Endothelial cell of umbilical vein (primary cell): Measurements from ENCODE around the gene RNF32. TPM values are rescaled to one million over a fixed set of nuclear protein-coding genes. Genes with fewer than 3 reads are reported as not detected.

ENCODE experiments used
- BruUV-seq: library from RNA; stranded (reverse); fragments of 400-500 nt; replicated peaks from 2 replicates; lab custom pipeline; 2021; lab: Mats Ljungman, UMichigan
- CTCF ChIA-PET: fragments of 300-600, 350-600 bp; sonication (Branson Sonifier 250); formaldehyde crosslinking; loops from one replicate; lab custom pipeline; 2021; ENCODE audit warnings: antibody characterized with exemption, inconsistent platforms; lab: Charles Lee
- POLR2A ChIA-PET: fragments of 300-600, 350-600 bp; sonication (Branson Sonifier 250); formaldehyde crosslinking; loops from one replicate; lab custom pipeline; 2021; ENCODE audit warnings: antibody characterized with exemption, inconsistent platforms; lab: Charles Lee
- DNase-seq: peaks from one replicate; pipeline ENCODE4 v3.0.0-alpha.2; 2011; ENCODE audit warnings: low read depth, low spot score
- FAIRE-seq: peaks from 2 replicates; lab custom pipeline; 2011; peaks lifted over from hg19 to GRCh38; lab: Jason Lieb, UNC
- H2AFZ ChIP-seq: 2 replicates; pipeline ENCODE4 v1.6.0; 2012; ENCODE audit warnings: low read depth, low read length, control low read depth, inconsistent platforms
- H3K27ac ChIP-seq: 2 replicates; pipeline ENCODE4 v1.5.1; 2011; ENCODE audit warnings: low read depth, mild to moderate bottlenecking, control low read depth, low read length, moderate library complexity; ENCODE audit not compliant: insufficient read depth
- H3K27me3 ChIP-seq, 2 experiments: 2 replicates each; pipeline versions ENCODE4 v1.6.0 to v1.6.1; 2011; ENCODE audit warnings: low read length in 2 of 2, mixed read lengths in 1 of 2; ENCODE audit not compliant: control insufficient read depth in 2 of 2, insufficient read depth in 2 of 2
- H3K36me3 ChIP-seq, 2 experiments: 2 replicates in 1 of 2; 3 replicates in 1 of 2; pipeline ENCODE4 v1.5.1; 2011; ENCODE audit warnings: low read length in 2 of 2, mild to moderate bottlenecking in 1 of 2, moderate library complexity in 1 of 2; ENCODE audit not compliant: control insufficient read depth in 2 of 2, insufficient read depth in 2 of 2; ENCODE audit errors: extremely low read depth in 1 of 2
- H3K4me1 ChIP-seq: 3 replicates; pipeline ENCODE4 v1.5.1; 2011; ENCODE audit warnings: mild to moderate bottlenecking, low read length; ENCODE audit not compliant: control insufficient read depth, insufficient read depth; ENCODE audit errors: extremely low read depth
- H3K4me2 ChIP-seq: 2 replicates; pipeline ENCODE4 v1.6.1; 2011; ENCODE audit warnings: low read length, control low read depth, mixed read lengths; ENCODE audit not compliant: insufficient read depth
- H3K4me3 ChIP-seq, 3 experiments: fragments of 200-600 bp in 1 of 3; sonication (generic), shearing (Covaris generic) in 1 of 3; replicated peaks in 1 of 3; 2 replicates each; pipeline ENCODE4 v1.5.1; 2011 to 2016; ENCODE audit warnings: control low read depth in 3 of 3, low read length in 3 of 3, mild to moderate bottlenecking in 2 of 3, inconsistent platforms in 1 of 3, low read depth in 1 of 3, moderate library complexity in 1 of 3; ENCODE audit not compliant: insufficient read depth in 1 of 3
- H3K79me2 ChIP-seq: 2 replicates; pipeline ENCODE4 v1.6.0; 2012; ENCODE audit warnings: low read length, inconsistent platforms; ENCODE audit not compliant: control insufficient read depth, insufficient read depth
- H3K9ac ChIP-seq: replicated peaks from 2 replicates; pipeline ENCODE3; 2011; ENCODE audit warnings: low read length, control low read depth; ENCODE audit not compliant: insufficient read depth; ENCODE audit errors: extremely low read depth
- H3K9me1 ChIP-seq: replicated peaks from 3 replicates; pipeline ENCODE4 v1.6.0; 2011; ENCODE audit warnings: mild to moderate bottlenecking, low read length; ENCODE audit not compliant: control insufficient read depth, insufficient read depth; ENCODE audit errors: extremely low read depth
- H3K9me3 ChIP-seq: replicated peaks from 2 replicates; pipeline ENCODE4 v1.5.1; 2012; ENCODE audit warnings: low read length, inconsistent platforms; ENCODE audit not compliant: control insufficient read depth, insufficient read depth
- H4K20me1 ChIP-seq: replicated peaks from 2 replicates; pipeline ENCODE3; 2011; ENCODE audit warnings: mild to moderate bottlenecking, low read length; ENCODE audit not compliant: control insufficient read depth, insufficient read depth; ENCODE audit errors: extremely low read depth
- EZH2 ChIP-seq: IDR thresholded peaks from 2 replicates; pipeline ENCODE4 v1.6.1; 2012; ENCODE audit warnings: borderline replicate concordance, low read depth, mild to moderate bottlenecking, moderate library complexity, low read length, inconsistent platforms; ENCODE audit not compliant: severe bottlenecking
- FOS ChIP-seq: IDR thresholded peaks from 2 replicates; pipeline ENCODE4 v1.6.1; 2011; ENCODE audit warnings: mild to moderate bottlenecking, low read length, moderate library complexity, borderline replicate concordance; ENCODE audit not compliant: insufficient read depth
- GATA2 ChIP-seq: IDR thresholded peaks from 2 replicates; pipeline ENCODE4 v1.7.0; 2011; ENCODE audit warnings: low read depth, mild to moderate bottlenecking, moderate library complexity, mixed read lengths, low read length; ENCODE audit not compliant: insufficient read length, insufficient read depth
- JUN ChIP-seq: IDR thresholded peaks from 2 replicates; pipeline ENCODE4 v1.6.1; 2011; ENCODE audit warnings: borderline replicate concordance, low read depth; ENCODE audit not compliant: insufficient read length, insufficient read depth
- MYC ChIP-seq: IDR thresholded peaks from one replicate; pipeline ENCODE4 v1.6.1; 2011; ENCODE audit warnings: mild to moderate bottlenecking, low read depth, low read length
- POLR2A ChIP-seq: IDR thresholded peaks from 2 replicates; pipeline ENCODE4 v1.6.1; 2012; ENCODE audit warnings: low read depth, mild to moderate bottlenecking, control low read depth, low read length
- POLR2AphosphoS5 ChIP-seq: IDR thresholded peaks from 2 replicates; pipeline ENCODE4 v1.6.1; 2012; ENCODE audit warnings: low read depth, mild to moderate bottlenecking, control low read depth, low read length, moderate library complexity; ENCODE audit not compliant: insufficient read depth
- dilution Hi-C: fragments of 300-500 bp; cut with MboI; formaldehyde crosslinking; loops from one replicate; pipeline ENCODE4 v1.15.0; 2019; ENCODE audit warnings: low sequenced_read_pairs; ENCODE audit not compliant: extremely low pct_ligation_motif_present
- intact Hi-C: fragments of 100-400 bp; cut with micrococcal nuclease; formaldehyde crosslinking; loops from one replicate; pipeline ENCODE4 v1.10.0; 2022
- polyA plus RNA-seq, 4 experiments: library from polyadenylated mRNA; depleted of rRNA in 3 of 4; stranded (reverse) in 3 of 4; unstranded in 1 of 4; fragments of >200 nt; gene quantifications; 2 replicates each; pipeline versions ENCODE4 v1.2.1 to v1.2.3, GENCODE V29; 2011 to 2012; ENCODE audit warnings: missing spikeins in 1 of 4
- total RNA-seq: library from RNA; stranded (reverse); gene quantifications from 2 replicates; pipeline ENCODE4 v1.2.3, GENCODE V29; 2021
- TF ChIP-seq, protein P1 (sequence below): IDR thresholded peaks from 2 replicates; pipeline ENCODE4 v1.6.1; 2011; ENCODE audit not compliant: insufficient read depth, insufficient read length
- TF ChIP-seq, protein P2 (sequence below), 2 donors: IDR thresholded peaks; 1 replicate in 1 of 2; 2 replicates in 1 of 2; pipeline ENCODE4 v1.5.1; 2011; ENCODE audit warnings: low read length in 2 of 2, mild to moderate bottlenecking in 2 of 2, moderate library complexity in 2 of 2, control low read depth in 1 of 2, inconsistent platforms in 1 of 2, low read depth in 1 of 2; ENCODE audit not compliant: insufficient read depth in 1 of 2; ENCODE audit errors: extremely low read depth in 1 of 2

RNF32 gene
- total and polyA plus RNA-seq, 2 donors (not counting 3 experiments of a cell fraction or from before 2014, with no cell fraction given), result 0.14 TPM; not detected in 1

DNA sequence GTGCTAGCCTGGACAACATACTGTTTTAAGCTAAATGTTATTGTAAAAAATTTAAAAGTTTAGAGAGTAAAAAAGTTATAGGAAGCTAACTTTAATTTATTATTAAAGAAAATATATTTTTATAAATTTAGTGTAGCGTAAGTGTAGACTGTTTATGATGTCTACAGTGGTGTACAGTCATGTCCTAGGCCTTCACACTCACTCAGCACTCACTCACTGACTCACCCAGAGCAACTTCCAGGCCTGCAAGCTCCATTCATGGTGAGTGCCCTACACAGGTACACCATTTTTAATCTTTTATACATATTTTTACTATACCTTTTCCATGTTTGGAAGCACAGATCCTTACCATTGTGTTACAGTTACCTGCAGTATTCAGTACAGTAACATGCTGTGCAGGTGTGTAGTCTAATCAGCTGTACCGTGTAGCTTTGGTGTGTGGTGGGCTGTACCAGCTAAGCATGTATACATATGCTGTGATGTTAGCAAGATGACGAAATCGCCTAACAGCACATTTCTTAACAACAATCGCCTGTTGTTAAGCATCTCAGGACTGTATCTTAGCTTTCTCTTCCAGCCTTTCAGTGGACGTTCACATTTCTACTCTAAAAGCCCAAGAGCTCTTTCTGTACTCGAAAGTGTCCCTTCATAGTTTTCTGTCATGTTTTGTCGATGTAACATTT, 12.5 kb downstream of the RNF32 start:
- POLR2A ChIA-PET, result no interaction called here
- Histone ChIP-seq H3K4me1 (no peaks in the 10 kb centered on the region), H3K9me1 (no peaks in the 10 kb centered on the region), H3K4me3 (no peak overlapping the region), H2AFZ (no peak overlapping the region), H3K9me3 (no peaks in the 10 kb centered on the region), H3K4me2 (no peak overlapping the region), H3K27ac (no peak overlapping the region), H3K27me3 (peaks cover 0 to 4% of the 10 kb centered on the region in 2 experiments), H3K9ac (no peak overlapping the region), H3K36me3 (no peaks in the 10 kb centered on the region), H3K79me2 (no peaks in the 10 kb centered on the region), H4K20me1 (no peaks in the 10 kb centered on the region)
- no TSS peak for BruUV-seq
- dilution Hi-C loops (no loop called here), intact Hi-C loops (no loop called here)
- TF ChIP-seq POLR2A, result no peak
- TF ChIP-seq, protein P1, sequence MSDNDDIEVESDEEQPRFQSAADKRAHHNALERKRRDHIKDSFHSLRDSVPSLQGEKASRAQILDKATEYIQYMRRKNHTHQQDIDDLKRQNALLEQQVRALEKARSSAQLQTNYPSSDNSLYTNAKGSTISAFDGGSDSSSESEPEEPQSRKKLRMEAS, result no peak
- TF ChIP-seq FOS, result no peak
- no peak for TF ChIP-seq EZH2
- TF ChIP-seq MYC, result no peak
- no peak for TF ChIP-seq POLR2AphosphoS5
- TF ChIP-seq GATA2, result no peak
- TF ChIP-seq, protein P2, sequence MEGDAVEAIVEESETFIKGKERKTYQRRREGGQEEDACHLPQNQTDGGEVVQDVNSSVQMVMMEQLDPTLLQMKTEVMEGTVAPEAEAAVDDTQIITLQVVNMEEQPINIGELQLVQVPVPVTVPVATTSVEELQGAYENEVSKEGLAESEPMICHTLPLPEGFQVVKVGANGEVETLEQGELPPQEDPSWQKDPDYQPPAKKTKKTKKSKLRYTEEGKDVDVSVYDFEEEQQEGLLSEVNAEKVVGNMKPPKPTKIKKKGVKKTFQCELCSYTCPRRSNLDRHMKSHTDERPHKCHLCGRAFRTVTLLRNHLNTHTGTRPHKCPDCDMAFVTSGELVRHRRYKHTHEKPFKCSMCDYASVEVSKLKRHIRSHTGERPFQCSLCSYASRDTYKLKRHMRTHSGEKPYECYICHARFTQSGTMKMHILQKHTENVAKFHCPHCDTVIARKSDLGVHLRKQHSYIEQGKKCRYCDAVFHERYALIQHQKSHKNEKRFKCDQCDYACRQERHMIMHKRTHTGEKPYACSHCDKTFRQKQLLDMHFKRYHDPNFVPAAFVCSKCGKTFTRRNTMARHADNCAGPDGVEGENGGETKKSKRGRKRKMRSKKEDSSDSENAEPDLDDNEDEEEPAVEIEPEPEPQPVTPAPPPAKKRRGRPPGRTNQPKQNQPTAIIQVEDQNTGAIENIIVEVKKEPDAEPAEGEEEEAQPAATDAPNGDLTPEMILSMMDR (IDR thresholded peaks at IDR 0.05; ENCODE audit: extremely low read depth in 1 of 2, insufficient read depth in 1 of 2, low read depth in 1 of 2, low read length in 2 of 2), result no peak
- no peak for TF ChIP-seq JUN
- FAIRE-seq (no peak), DNase-seq (no peak)
- CTCF ChIA-PET, result interaction anchor here (1.4 kb wide), 1 partner anchor 111 kb away, joined by 4 read pairs; no protein-coding TSS in a partner anchor
